Left lung (tissue), 10 donors: ENCODE data around the gene DOK5. TPM values are rescaled to one million over a fixed set of nuclear protein-coding genes. Genes with fewer than 3 reads are reported as not detected.

Experiments
- ATAC-seq: fragments of 200-7000 bp; cut with Tn5 transposase; one replicate; pipeline ENCODE4 v1.9.1; 2020; ENCODE audit warnings: moderate library complexity
- DNase-seq, 4 donors: peaks; one replicate each; pipeline ENCODE4 v3.0.0-alpha.2; 2013 to 2020
- H3K27ac ChIP-seq, 2 donors: fragments of 200-600 bp; sonication (generic) in 1 of 2; one replicate each; pipeline versions ENCODE4 v1.5.0 to v1.8.0; 2020 to 2021
- H3K27me3 ChIP-seq, 2 donors: fragments of 200-600 bp; sonication (generic) in 1 of 2; one replicate each; pipeline versions ENCODE4 v1.5.0 to v1.8.0; 2020 to 2021
- H3K36me3 ChIP-seq, 2 donors: fragments of 200-600 bp; sonication (generic) in 1 of 2; one replicate each; pipeline versions ENCODE4 v1.5.0 to v1.8.0; 2020 to 2021
- H3K4me1 ChIP-seq, 2 donors: fragments of 200-600 bp; one replicate each; pipeline ENCODE4 v1.8.0; 2021
- H3K4me3 ChIP-seq, 2 donors: fragments of 200-600 bp; sonication (generic) in 1 of 2; one replicate each; pipeline versions ENCODE4 v1.5.0 to v1.8.0; 2020 to 2021; ENCODE audit warnings: mild to moderate bottlenecking in 1 of 2
- H3K9me3 ChIP-seq, 2 donors: fragments of 200-600 bp; sonication (generic) in 1 of 2; one replicate each; pipeline versions ENCODE4 v1.5.0 to v1.8.0; 2020 to 2021
- intact Hi-C, 2 donors: fragments of 100-400 bp; cut with DNase I; formaldehyde crosslinking; loops; one replicate each; pipeline versions ENCODE4 v1.11.2 to v1.14.2; 2022
- polyA plus RNA-seq, 6 donors: library from polyadenylated mRNA; unstranded; fragments of 120-200 nt; gene quantifications; one replicate each; pipeline ENCODE4 v1.2.1, GENCODE V29; 2013; ENCODE audit not compliant: insufficient read length in 6 of 6
- total RNA-seq, 2 donors: library from RNA; stranded (reverse); fragmentation: NEBNext Ultra II Directional; extraction: Animal tissue kit (Norgen Biotek cat#: 25700); gene quantifications; one replicate each; pipeline ENCODE4 v1.2.1, GENCODE V29; 2021
- TF ChIP-seq, protein P1 (sequence below), 2 donors: fragments of 200-600 bp; sonication (generic) in 1 of 2; IDR thresholded peaks; one replicate each; pipeline versions ENCODE4 v1.5.0 to v1.8.0; 2021; ENCODE audit warnings: antibody characterized with exemption in 2 of 2
- donor health status: DM: no; HTN: yes; CAD: no.
- donor health status: DM: no; HTN: no; CAD: no.

The DOK5 gene
- total and polyA plus RNA-seq, 8 donors, result 0.92 to 3.6 (median 2.4) TPM

DNA sequence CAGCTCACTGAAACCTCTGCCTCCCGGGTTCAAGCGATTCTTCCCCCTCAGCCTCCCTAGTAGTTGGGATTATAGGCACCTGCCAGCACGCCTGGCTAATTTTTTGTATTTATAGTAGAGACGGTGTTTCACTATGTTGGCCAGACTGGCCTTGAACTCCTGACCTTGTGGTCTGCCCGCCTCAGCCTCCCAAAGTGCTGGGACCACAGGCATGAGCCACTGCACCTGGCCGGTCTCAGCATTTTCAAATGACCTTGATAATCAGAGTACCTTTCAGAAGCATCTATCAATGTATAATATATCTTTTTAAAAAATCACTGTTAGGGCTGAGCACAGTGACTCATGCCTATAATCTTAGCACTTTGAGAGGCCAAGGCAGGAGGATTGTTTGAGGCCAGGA is 143.0 kb downstream of the DOK5 start:
- no peak overlapping the region for H3K4me3 ChIP-seq
- ATAC-seq (no peak), DNase-seq (no peak)
- no peaks in the 10 kb centered on the region for H3K4me1 ChIP-seq
- intact Hi-C loops, result no loop called here
- no peak overlapping the region for H3K27ac ChIP-seq
- no peaks in the 10 kb centered on the region for H3K36me3 ChIP-seq
- TF ChIP-seq, protein P1, sequence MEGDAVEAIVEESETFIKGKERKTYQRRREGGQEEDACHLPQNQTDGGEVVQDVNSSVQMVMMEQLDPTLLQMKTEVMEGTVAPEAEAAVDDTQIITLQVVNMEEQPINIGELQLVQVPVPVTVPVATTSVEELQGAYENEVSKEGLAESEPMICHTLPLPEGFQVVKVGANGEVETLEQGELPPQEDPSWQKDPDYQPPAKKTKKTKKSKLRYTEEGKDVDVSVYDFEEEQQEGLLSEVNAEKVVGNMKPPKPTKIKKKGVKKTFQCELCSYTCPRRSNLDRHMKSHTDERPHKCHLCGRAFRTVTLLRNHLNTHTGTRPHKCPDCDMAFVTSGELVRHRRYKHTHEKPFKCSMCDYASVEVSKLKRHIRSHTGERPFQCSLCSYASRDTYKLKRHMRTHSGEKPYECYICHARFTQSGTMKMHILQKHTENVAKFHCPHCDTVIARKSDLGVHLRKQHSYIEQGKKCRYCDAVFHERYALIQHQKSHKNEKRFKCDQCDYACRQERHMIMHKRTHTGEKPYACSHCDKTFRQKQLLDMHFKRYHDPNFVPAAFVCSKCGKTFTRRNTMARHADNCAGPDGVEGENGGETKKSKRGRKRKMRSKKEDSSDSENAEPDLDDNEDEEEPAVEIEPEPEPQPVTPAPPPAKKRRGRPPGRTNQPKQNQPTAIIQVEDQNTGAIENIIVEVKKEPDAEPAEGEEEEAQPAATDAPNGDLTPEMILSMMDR (IDR thresholded peaks at IDR 0.05), result no peak
- no peaks in the 10 kb centered on the region for H3K9me3 ChIP-seq
- H3K27me3 ChIP-seq, result no peaks in the 10 kb centered on the region

DNA sequence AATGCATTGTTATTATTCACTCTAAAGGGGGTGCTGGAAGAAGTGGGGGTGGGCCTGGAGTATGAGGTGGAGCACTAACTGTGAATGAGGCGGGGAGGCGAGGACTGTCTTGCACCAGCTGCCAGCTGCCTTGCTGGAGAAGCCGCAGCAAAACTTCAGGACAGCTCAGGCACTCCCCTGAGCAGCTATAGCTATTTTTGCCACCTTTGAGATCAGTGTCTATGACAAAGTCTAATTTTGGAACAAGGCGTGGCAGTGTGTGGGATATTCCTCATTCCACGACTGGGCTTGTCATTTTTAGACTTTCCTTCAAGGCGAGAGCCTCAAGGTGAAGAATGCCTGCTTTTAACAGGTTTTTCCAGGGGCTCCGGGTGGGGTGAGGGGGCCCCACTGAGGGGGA is 143.8 kb downstream of the DOK5 start:
- H3K27ac ChIP-seq, result no peak overlapping the region
- intact Hi-C loops, result no loop called here

DNA sequence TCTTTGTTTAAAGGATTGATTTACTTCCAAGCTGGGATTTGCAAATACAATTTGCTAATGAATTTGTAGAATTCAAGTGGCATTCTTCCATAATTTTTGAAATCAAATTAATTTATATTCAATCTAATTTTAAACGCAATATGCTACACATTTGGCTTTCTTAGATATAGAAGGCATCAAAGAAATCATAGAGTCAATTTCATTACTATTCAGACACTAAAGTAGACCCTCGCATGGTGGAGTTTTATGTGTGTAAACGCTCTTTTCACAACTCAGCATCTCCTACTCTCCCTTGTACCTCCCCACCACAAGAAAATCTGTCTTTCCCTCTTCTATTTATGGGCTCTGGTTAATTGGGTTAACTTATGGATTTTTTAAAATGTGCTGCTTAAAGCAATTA is 144.3 kb downstream of the DOK5 start:
- intact Hi-C loops, result no loop called here

More for the DNA sequence above, 143.8 kb downstream of the DOK5 start:
- H3K9me3 ChIP-seq, result no peaks in the 10 kb centered on the region
- peak; percentile 82 for ATAC-seq
- no peak for DNase-seq
- H3K36me3 ChIP-seq, result no peaks in the 10 kb centered on the region
- no peak overlapping the region for H3K4me3 ChIP-seq
- no peaks in the 10 kb centered on the region for H3K4me1 ChIP-seq
- H3K27me3 ChIP-seq, result no peaks in the 10 kb centered on the region
- TF ChIP-seq, protein P1 (IDR thresholded peaks at IDR 0.05), result no peak

DNA sequence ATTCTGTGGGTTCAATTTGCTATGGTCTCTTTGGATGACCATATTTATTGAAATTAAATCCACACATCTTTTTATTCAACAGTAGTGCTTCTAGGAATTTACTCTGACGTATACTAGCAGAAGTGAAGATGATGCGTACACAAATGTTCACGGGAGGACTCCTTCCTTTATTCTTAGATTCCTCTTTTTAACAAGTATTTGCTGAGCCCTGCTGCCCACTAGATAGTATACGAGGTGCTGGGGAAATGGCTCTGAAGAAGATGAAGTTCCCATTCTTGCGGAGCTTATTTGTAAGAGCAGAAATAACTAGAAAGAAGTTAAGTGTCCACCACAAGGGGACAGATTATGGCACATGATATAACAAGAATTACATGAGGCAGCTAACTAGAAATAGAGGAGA is 145.2 kb downstream of the DOK5 start:
- Histone ChIP-seq H3K4me1 (no peaks in the 10 kb centered on the region), H3K9me3 (no peaks in the 10 kb centered on the region), H3K36me3 (no peaks in the 10 kb centered on the region), H3K4me3 (no peak overlapping the region), H3K27me3 (no peaks in the 10 kb centered on the region), H3K27ac (no peak overlapping the region)
- TF ChIP-seq, protein P1 (IDR thresholded peaks at IDR 0.05), result no peak
- ATAC-seq (no peak), DNase-seq (no peak)
- intact Hi-C loops, result no loop called here

More for the DNA sequence above, 144.3 kb downstream of the DOK5 start:
- H3K27ac ChIP-seq, result no peak overlapping the region
- H3K4me1 ChIP-seq, result no peaks in the 10 kb centered on the region
- no peaks in the 10 kb centered on the region for H3K36me3 ChIP-seq
- H3K27me3 ChIP-seq, result no peaks in the 10 kb centered on the region
- H3K9me3 ChIP-seq, result no peaks in the 10 kb centered on the region
- no peak overlapping the region for H3K4me3 ChIP-seq
- DNase-seq (no peak), ATAC-seq (no peak)
- TF ChIP-seq, protein P1 (IDR thresholded peaks at IDR 0.05), result no peak

DNA sequence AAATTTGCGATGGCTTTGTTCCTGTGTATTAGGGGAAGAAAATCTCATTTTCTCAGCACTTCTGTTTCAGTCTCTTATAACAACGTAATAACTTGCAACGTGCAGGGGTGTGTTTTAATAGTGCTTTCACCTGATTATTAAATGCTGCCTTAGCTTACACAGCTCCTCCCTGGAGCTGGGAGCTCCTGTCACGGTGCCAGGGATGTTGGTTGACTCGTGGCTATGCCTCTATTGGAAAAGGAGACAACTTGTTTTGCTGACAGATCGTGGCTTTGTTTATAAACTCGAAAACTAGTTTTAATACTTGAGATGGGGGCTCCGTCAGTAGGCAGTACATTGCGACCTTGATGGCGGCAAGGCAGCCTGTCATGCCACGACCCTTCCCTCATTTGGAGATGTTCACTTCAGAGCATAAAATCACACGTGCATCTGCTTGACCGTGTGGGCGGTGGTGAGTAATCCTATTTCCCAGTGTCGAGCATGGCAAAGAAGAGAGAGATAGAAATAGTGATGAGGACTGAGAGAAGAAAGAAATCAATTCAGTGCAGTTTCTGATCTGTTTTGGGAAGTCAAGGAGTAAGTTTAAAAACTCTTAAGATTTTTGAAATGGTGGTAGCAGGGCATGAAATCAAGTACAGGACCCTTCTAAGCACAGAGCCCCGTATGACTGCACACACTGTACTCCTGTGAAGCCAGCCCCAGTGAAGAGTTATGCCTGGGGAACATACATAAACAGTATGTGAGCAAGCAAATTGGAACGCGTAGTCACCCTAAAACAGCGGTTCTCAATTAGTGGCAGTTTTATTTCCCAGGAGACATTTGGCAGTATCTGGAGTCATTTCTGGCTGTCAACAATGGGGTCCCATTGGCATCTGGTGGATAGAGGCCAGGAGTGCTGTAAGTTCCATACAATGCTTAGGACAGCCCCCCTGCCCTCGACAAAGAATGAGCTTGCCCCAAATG is 147.2 kb downstream of the DOK5 start:
- no peaks in the 10 kb centered on the region for H3K9me3 ChIP-seq
- no peak overlapping the region for H3K4me3 ChIP-seq

More for the DNA sequence above, 147.2 kb downstream of the DOK5 start:
- Histone ChIP-seq H3K36me3 (no peaks in the 10 kb centered on the region), H3K4me1 (no peaks in the 10 kb centered on the region), H3K27me3 (no peaks in the 10 kb centered on the region), H3K27ac (no peak overlapping the region)
- no peak for DNase-seq
- intact Hi-C loops, result no loop called here
- TF ChIP-seq, protein P1 (IDR thresholded peaks at IDR 0.05), result no peak
- ATAC-seq, result no peak
